PFSK-1 (cell line): ENCODE data around the gene CUEDC1.

ENCODE experiments used
- FOXP2 ChIP-seq: optimal IDR thresholded peaks from 2 replicates; pipeline ENCODE3; 2011; ENCODE audit warnings: borderline replicate concordance, control low read depth, inconsistent platforms; ENCODE audit not compliant: insufficient read depth; ENCODE audit errors: extremely low read length, extremely low read depth
- POLR2AphosphoS5 ChIP-seq: IDR thresholded peaks from 2 replicates; pipeline ENCODE4 v1.6.1; 2012; ENCODE audit warnings: low read depth, mild to moderate bottlenecking, control low read depth, low read length, moderate library complexity
- REST ChIP-seq, 2 experiments: IDR thresholded peaks; 2 replicates each; pipeline versions ENCODE4 v1.6.1 to v1.8.0; 2011 to 2012; ENCODE audit warnings: low read depth in 2 of 2, low read length in 2 of 2, control low read depth in 1 of 2, inconsistent platforms in 1 of 2, mild to moderate bottlenecking in 1 of 2, moderate library complexity in 1 of 2; ENCODE audit not compliant: insufficient read depth in 1 of 2
- SIN3A ChIP-seq: IDR thresholded peaks from 2 replicates; pipeline ENCODE4 v1.6.1; 2012; ENCODE audit warnings: mild to moderate bottlenecking, low read length, moderate library complexity, borderline replicate concordance; ENCODE audit not compliant: insufficient read depth
- TAF1 ChIP-seq: IDR thresholded peaks from 2 replicates; pipeline ENCODE4 v1.6.1; 2012; ENCODE audit warnings: low read length, control low read depth, borderline replicate concordance; ENCODE audit not compliant: insufficient read depth

The CUEDC1 gene

GRCh38 chr17:57890857-57891232, 64.4 kb downstream of the CUEDC1 start:
- TF ChIP-seq POLR2AphosphoS5: no peak
- TF ChIP-seq TAF1: no peak
- TF ChIP-seq SIN3A: no peak
- TF ChIP-seq FOXP2: no peak
- TF ChIP-seq REST (IDR thresholded peaks at IDR 0.05; ENCODE audit: insufficient read depth in 1 of 2, low read depth in 2 of 2, low read length in 2 of 2): no peak

DNA sequence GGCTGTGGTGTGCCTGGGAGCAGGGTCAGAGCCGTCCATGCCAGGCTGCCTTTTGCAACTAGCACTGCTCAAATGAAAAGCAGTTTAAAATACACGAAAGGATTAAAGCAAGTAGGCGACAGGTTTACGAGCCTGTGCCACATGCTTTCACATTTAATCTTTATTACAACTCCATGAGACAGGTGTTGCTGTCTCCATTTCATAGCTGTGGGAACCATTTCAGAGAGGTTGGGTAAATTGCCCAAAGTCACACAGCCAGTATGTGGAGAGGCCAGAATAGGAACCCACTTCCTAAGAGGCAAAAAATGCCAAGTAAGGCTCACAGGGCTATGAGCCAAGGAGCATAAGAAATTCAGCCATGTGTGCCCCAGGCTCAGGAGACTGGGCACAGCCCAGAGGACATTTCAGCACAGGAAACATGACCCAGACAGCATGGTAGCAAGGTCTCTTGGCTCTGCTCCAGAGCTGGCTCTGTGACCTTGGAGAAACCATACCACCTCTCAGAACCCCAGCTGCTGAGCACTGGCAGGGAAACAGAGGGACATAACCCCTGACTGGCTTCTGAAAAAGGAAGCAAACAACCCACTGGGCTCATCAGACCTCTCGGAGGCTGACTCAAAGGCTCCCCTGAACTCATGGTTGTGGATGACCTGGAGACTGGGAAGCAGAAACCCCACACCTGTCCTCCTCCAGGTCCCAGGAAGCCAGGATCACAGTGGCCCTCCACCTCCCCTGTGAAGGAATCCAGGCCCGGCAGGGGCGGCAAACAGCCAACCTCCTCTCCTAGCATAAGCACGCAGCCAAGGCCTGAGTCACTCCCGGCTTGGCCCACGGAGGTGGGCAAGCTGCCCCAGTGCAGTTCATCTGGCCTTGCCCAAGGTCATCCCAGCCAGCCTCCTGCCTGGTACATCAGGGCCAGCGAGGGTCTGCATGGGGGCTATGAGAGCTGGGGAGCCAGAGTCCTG, 65.0 kb downstream of the CUEDC1 start:
- TF ChIP-seq TAF1 (no peak), REST (IDR thresholded peaks at IDR 0.05; ENCODE audit: insufficient read depth in 1 of 2, low read depth in 2 of 2, low read length in 2 of 2) (no peak), POLR2AphosphoS5 (no peak), SIN3A (no peak), FOXP2 (no peak)

DNA sequence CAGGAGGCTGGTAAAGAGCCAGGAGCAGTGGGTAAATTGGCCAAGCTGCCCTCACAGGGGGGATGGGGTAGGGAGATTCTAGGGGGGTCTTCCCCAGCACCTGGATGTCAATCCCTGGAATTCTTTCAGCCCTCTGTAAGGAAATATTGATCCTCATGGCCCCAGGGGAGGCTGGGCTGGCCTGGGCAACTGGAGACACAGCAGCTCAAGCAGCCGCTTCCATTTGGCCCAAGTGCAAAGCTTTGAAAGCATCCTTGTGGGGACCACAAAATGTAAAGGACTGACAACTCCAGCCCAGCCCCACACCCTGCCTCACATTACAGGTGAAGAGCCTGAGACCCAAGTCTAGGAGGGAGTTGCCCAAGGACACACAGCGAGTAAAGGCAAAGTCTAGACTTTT, 66.0 kb downstream of the CUEDC1 start:
- TF ChIP-seq SIN3A (no peak), FOXP2 (no peak), REST (IDR thresholded peaks at IDR 0.05; ENCODE audit: insufficient read depth in 1 of 2, low read depth in 2 of 2, low read length in 2 of 2) (no peak), TAF1 (no peak), POLR2AphosphoS5 (no peak)

GRCh38 chr17:57888311-57889216, 66.6 kb downstream of the CUEDC1 start:
- TF ChIP-seq SIN3A (no peak), TAF1 (no peak), POLR2AphosphoS5 (no peak), REST (IDR thresholded peaks at IDR 0.05; ENCODE audit: insufficient read depth in 1 of 2, low read depth in 2 of 2, low read length in 2 of 2) (no peak), FOXP2 (no peak)
